ENCODE results near the gene THADA.
"Not testable (repeated sequence)": the region's sequence is repeated elsewhere in the genome, so short reads cannot be mapped to it uniquely, and the experiment has no call there.

THADA gene

GRCh38 chr2:43191947-43192516 lies 403.8 kb downstream of the THADA start:
- H3K27ac ChIP-seq (replicated peaks): peak overlapping the region; percentile 62; the same call in 1 of the 2 replicates
- peak in 1 of 2 experiments; percentile 30 for DNase-seq (ENCODE audit: low read depth in 1 of 2, low spot score in 1 of 2)
- H3K27me3 ChIP-seq (ENCODE audit: insufficient read depth, poor library complexity, severe bottlenecking): no peaks in the 10 kb centered on the region
- no peak overlapping the region for H3K4me3 ChIP-seq (replicated peaks; ENCODE audit: insufficient read depth, low read length)
- TF ChIP-seq CTCF (IDR thresholded peaks at IDR 0.05; ENCODE audit: insufficient read depth, low read length): no peak
- no peak for TF ChIP-seq REST (IDR thresholded peaks at IDR 0.05; ENCODE audit: insufficient replicate concordance, low read depth)
- no peak for TF ChIP-seq SPI1 (IDR thresholded peaks at IDR 0.05; ENCODE audit: borderline replicate concordance, low read depth)
- TF ChIP-seq POLR2AphosphoS5 (IDR thresholded peaks at IDR 0.05; ENCODE audit: low read depth): no peak
- no peak for TF ChIP-seq GABPA (IDR thresholded peaks at IDR 0.05; ENCODE audit: low read depth)

- Histone ChIP-seq H3K27ac (replicated peaks) (no peak overlapping the region), H3K4me3 (replicated peaks; ENCODE audit: insufficient read depth, low read length) (no peak overlapping the region), H3K27me3 (ENCODE audit: insufficient read depth, poor library complexity, severe bottlenecking) (no peaks in the 10 kb centered on the region)
- no peak for DNase-seq (ENCODE audit: low read depth in 1 of 2, low spot score in 1 of 2)
- TF ChIP-seq POLR2AphosphoS5 (IDR thresholded peaks at IDR 0.05; ENCODE audit: low read depth): no peak
- no peak for TF ChIP-seq SPI1 (IDR thresholded peaks at IDR 0.05; ENCODE audit: borderline replicate concordance, low read depth)
- TF ChIP-seq CTCF (IDR thresholded peaks at IDR 0.05; ENCODE audit: insufficient read depth, low read length): no peak
- TF ChIP-seq GABPA (IDR thresholded peaks at IDR 0.05; ENCODE audit: low read depth): no peak
- TF ChIP-seq REST (IDR thresholded peaks at IDR 0.05; ENCODE audit: insufficient replicate concordance, low read depth): no peak
Observed at GRCh38 chr2:43190311-43191052, 405.4 kb downstream of the THADA start.

GRCh38 chr2:43189861-43190260 lies 406.0 kb downstream of the THADA start:
- not testable (repeated sequence) for H3K4me3 ChIP-seq (replicated peaks; ENCODE audit: insufficient read depth, low read length); DNase-seq (ENCODE audit: low read depth in 1 of 2, low spot score in 1 of 2); H3K27ac ChIP-seq (replicated peaks); H3K27me3 ChIP-seq (ENCODE audit: insufficient read depth, poor library complexity, severe bottlenecking)

- no peak for TF ChIP-seq REST (IDR thresholded peaks at IDR 0.05; ENCODE audit: insufficient replicate concordance, low read depth)
- DNase-seq (ENCODE audit: low read depth in 1 of 2, low spot score in 1 of 2): no peak
- H3K27ac ChIP-seq (replicated peaks): no peak overlapping the region
- H3K4me3 ChIP-seq (replicated peaks; ENCODE audit: insufficient read depth, low read length): no peak overlapping the region
- H3K27me3 ChIP-seq (ENCODE audit: insufficient read depth, poor library complexity, severe bottlenecking): no peaks in the 10 kb centered on the region
Observed at GRCh38 chr2:43188561-43189386, 407.1 kb downstream of the THADA start.

Data from HL-60 (cell line).